Measurements from ENCODE around the gene SLC17A5. TPM values are rescaled to one million over a fixed set of nuclear protein-coding genes. Genes with fewer than 3 reads are reported as not detected.

Gene SLC17A5
- total RNA-seq, 2 experiments from 2014 or later: 5.3 to 6.2 TPM

GRCh38 chr6:73665686-73666319, 12.0 kb upstream of the SLC17A5 start:
- H3K27ac Mint-ChIP-seq: no peak overlapping the region
- no peaks in the 10 kb centered on the region for H3K36me3 ChIP-seq (ENCODE audit: insufficient read depth, low read length)
- H3K36me3 Mint-ChIP-seq (ENCODE audit: low read depth): no peaks in the 10 kb centered on the region
- ATAC-seq (ENCODE audit: poor library complexity): no peak
- H3K4me1 Mint-ChIP-seq (ENCODE audit: low read depth): no peaks in the 10 kb centered on the region
- ChIA-PET CTCF (interaction anchor here (1.2 kb wide), 1 partner anchor 1543 kb away, joined by 3 read pairs; no protein-coding TSS in a partner anchor), POLR2A (no interaction called here)
- H3K27ac ChIP-seq (ENCODE audit: low read depth in 1 of 2, low read length in 2 of 2): no peak overlapping the region
- no peaks in the 10 kb centered on the region for H3K9me3 ChIP-seq (ENCODE audit: control insufficient read depth in 1 of 2, insufficient read depth in 1 of 2, low read length in 2 of 2)
- peaks cover 0 to 8% of the 10 kb centered on the region in 2 experiments for H3K27me3 ChIP-seq (ENCODE audit: control insufficient read depth in 1 of 2, insufficient read depth in 2 of 2, low read length in 2 of 2)
- H3K27me3 Mint-ChIP-seq: peaks cover 32% of the 10 kb centered on the region
- no peak for TF ChIP-seq CTCF (IDR thresholded peaks at IDR 0.05)
- no peak overlapping the region for H3K4me3 Mint-ChIP-seq
- intact Hi-C loops (cut with DNase I, micrococcal nuclease): no loop called here
- no peak overlapping the region for H3K4me3 ChIP-seq (ENCODE audit: low read length)
- H3K9me3 Mint-ChIP-seq: no peaks in the 10 kb centered on the region
- no peaks in the 10 kb centered on the region for H3K4me1 ChIP-seq (ENCODE audit: insufficient read depth, low read length)
- DNase-seq: no peak

- intact Hi-C loops (cut with DNase I, micrococcal nuclease): no loop called here
- ATAC-seq (ENCODE audit: poor library complexity): no peak
- POLR2A ChIA-PET: no interaction called here
- Mint-ChIP-seq H3K27ac (no peak overlapping the region), H3K9me3 (no peaks in the 10 kb centered on the region), H3K36me3 (ENCODE audit: low read depth) (no peaks in the 10 kb centered on the region), H3K4me3 (no peak overlapping the region), H3K4me1 (ENCODE audit: low read depth) (no peaks in the 10 kb centered on the region), H3K27me3 (peaks cover 21% of the 10 kb centered on the region)
- no peaks in the 10 kb centered on the region for H3K4me1 ChIP-seq (ENCODE audit: insufficient read depth, low read length)
- DNase-seq: no peak
- no peaks in the 10 kb centered on the region for H3K36me3 ChIP-seq (ENCODE audit: insufficient read depth, low read length)
- CTCF ChIA-PET: no interaction called here
- TF ChIP-seq CTCF (IDR thresholded peaks at IDR 0.05): no peak
- H3K9me3 ChIP-seq (ENCODE audit: control insufficient read depth in 1 of 2, insufficient read depth in 1 of 2, low read length in 2 of 2): no peaks in the 10 kb centered on the region
- no peak overlapping the region for H3K4me3 ChIP-seq (ENCODE audit: low read length)
- H3K27ac ChIP-seq (ENCODE audit: low read depth in 1 of 2, low read length in 2 of 2): no peak overlapping the region
- H3K27me3 ChIP-seq (ENCODE audit: control insufficient read depth in 1 of 2, insufficient read depth in 2 of 2, low read length in 2 of 2): peaks cover 0 to 8% of the 10 kb centered on the region in 2 experiments
These were observed 10.9 kb upstream of the SLC17A5 start for GRCh38 chr6:73664701-73665100.

- Mint-ChIP-seq H3K9me3 (no peaks in the 10 kb centered on the region), H3K4me1 (ENCODE audit: low read depth) (peaks cover 30% of the 10 kb centered on the region), H3K36me3 (ENCODE audit: low read depth) (peaks cover 15% of the 10 kb centered on the region), H3K27me3 (no peaks in the 10 kb centered on the region), H3K27ac (peak overlapping the region; percentile 13), H3K4me3 (peak overlapping the region; percentile 16)
- Histone ChIP-seq H3K9me3 (ENCODE audit: control insufficient read depth in 1 of 2, insufficient read depth in 1 of 2, low read length in 2 of 2) (no peaks in the 10 kb centered on the region), H3K27ac (ENCODE audit: low read depth in 1 of 2, low read length in 2 of 2) (no peak overlapping the region), H3K36me3 (ENCODE audit: insufficient read depth, low read length) (no peaks in the 10 kb centered on the region), H3K27me3 (ENCODE audit: control insufficient read depth in 1 of 2, insufficient read depth in 2 of 2, low read length in 2 of 2) (no peaks in the 10 kb centered on the region), H3K4me3 (ENCODE audit: low read length) (no peak overlapping the region), H3K4me1 (ENCODE audit: insufficient read depth, low read length) (peaks cover 15% of the 10 kb centered on the region)
- ChIA-PET POLR2A (interaction anchor here (0.6 kb wide), 1 partner anchor 161 kb away, joined by 4 read pairs; no protein-coding TSS in a partner anchor), CTCF (no interaction called here)
- no peak for ATAC-seq (ENCODE audit: poor library complexity)
- peak in 4 of 14 experiments; percentile 5 to 61 (median 14) for DNase-seq
- intact Hi-C loops (cut with DNase I, micrococcal nuclease): loop anchor here in 1 of 2 experiments (10.0 kb wide), 1 partner anchor 1588 kb away; the partner anchor contains the start of gene COX7A2
- TF ChIP-seq CTCF (IDR thresholded peaks at IDR 0.05): no peak
These were observed 3.4 kb upstream of the SLC17A5 start for GRCh38 chr6:73657201-73657600.

All from CD4-positive, alpha-beta T cell (primary cell).